Measurements from ENCODE around the gene PLXNB2.

Gene PLXNB2

DNA sequence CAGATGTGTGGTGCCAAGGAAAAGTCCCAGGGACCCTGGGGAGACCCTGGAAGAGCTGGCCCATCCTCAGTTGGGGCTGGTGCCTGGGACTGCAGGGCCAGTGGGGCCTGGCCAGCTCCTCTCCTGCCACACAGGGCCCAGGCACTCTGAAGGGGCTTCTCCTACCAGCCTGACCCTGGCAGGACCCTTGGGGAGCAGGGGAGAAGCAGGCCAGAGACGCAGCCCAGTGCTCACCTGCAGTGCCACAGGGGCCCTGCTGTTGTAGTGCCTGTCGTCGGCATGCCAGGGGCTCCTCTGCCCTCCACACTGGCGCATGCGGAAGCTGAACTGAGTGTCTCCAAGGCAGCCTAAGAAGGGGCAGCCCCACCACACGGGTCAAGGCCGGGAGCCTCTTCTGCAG lies 10.2 kb upstream of the PLXNB2 start:
- no peak for TF ChIP-seq CTCF (IDR thresholded peaks at IDR 0.05; ENCODE audit: extremely low read depth, missing control alignments)
- peak; percentile 26 for DNase-seq (ENCODE audit: low spot score)

DNA sequence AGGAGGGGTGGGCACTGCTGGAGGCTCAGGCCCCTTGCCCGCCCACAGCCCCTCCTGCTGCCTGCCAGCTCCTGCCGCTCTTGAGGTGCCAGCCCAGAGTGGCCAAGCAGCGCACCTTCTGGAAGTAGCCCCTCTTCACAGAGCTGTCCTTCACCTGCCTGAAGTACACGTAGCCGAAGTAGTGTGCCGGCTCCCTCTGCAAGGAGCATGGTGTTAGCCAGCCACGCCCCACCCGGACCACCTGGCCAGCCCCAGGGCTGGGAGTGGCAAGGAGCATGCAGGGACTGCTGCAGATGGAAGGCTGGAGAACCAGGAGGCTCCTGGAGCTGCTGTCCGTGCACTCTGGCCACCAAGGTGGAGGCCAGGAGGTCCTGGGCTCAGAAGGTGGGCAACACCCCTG lies 9.7 kb upstream of the PLXNB2 start:
- DNase-seq (ENCODE audit: low spot score): peak; percentile 6
- TF ChIP-seq CTCF (IDR thresholded peaks at IDR 0.05; ENCODE audit: extremely low read depth, missing control alignments): no peak

GRCh38 chr22:50316114-50317065 lies 8.9 kb upstream of the PLXNB2 start:
- no peak for TF ChIP-seq CTCF (IDR thresholded peaks at IDR 0.05; ENCODE audit: extremely low read depth, missing control alignments)
- DNase-seq (ENCODE audit: low spot score): peak; percentile 35

DNA sequence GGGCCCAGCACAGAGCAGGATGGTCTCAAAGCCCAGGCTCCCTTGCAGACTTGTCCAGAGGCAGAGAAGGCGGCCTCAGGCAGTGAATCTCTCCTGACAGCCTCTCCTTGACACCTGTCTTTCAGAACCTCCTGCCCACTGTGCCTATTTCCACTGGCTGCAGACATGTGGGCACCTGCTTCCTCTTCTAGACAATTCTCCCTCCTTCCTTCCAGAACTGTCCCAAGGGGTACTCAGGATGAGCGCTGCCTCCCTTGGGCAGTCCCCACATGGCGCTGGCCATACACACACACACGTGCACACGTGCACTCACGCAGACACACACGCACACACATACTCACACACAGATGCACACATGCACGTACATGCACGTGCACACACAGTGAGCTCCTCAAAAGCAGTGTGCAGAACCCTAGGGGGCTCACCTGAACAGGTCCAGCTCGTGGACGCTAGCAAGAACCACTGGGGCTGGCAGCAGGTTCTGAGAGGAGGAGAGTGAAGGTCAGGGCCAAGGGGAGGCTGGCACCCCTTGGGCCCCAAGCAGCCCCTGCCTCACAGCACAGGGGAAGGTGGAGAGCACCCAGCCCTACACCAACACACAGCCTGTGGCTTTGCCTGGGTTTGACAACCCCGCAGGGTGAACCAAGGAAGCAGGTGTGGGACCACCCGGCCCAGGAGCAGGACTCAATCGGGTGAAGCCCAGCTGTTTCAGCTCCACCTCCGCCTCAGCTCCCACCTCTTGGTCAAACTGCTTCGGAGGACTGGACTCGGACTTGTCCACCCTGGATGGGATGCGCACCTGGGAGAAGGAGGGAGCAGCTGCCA lies 8.1 kb upstream of the PLXNB2 start:
- peak; percentile 38 for DNase-seq (ENCODE audit: low spot score)
- TF ChIP-seq CTCF (IDR thresholded peaks at IDR 0.05; ENCODE audit: extremely low read depth, missing control alignments): no peak

DNA sequence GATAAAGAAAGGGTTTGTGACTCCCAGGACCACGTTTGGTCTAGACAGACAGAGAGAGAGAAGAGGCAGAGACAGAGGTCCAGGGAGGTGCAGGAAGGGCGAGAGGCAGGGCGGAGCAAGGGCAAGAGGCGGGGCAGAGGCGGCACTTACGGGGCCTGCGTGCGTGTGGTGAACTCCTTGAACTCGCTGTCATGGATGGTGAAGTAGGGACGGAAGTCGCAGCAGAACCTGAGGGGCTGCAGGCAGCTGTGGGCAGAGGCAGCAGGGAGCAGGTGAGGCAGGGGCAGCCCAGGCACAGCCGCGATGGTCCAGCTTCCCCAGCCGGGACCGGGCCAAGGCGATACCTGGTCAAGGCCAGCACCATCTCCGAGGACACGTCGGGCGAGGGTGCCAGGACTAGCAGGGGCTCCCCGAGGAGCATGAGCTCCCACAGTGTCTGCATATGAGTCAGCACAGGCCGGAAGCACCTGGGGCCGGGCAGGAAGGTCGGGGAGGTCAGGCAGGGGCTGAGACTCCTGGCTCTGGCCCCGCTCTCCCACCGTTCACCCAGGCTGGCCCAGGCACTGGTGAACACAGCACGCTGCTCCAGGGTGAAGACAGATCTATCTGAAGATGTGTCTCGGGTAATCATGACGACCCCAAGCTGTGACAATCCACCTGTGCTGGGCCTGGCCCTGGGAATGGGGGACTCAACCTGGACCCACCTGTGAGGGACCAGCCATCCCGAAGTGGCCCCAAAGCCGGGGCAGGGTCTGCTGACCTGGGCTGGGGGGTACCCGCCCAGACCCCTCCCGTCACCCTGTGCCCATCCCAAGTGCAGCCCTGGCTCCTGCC lies 7.2 kb upstream of the PLXNB2 start:
- TF ChIP-seq CTCF (IDR thresholded peaks at IDR 0.05; ENCODE audit: extremely low read depth, missing control alignments): no peak
- DNase-seq (ENCODE audit: low spot score): peak; percentile 92

- no peak for DNase-seq (ENCODE audit: low spot score)
- no peak for TF ChIP-seq CTCF (IDR thresholded peaks at IDR 0.05; ENCODE audit: extremely low read depth, missing control alignments)
These were observed 6.6 kb upstream of the PLXNB2 start for GRCh38 chr22:50314081-50314454.
